OCI-LY7 (cell line): ENCODE results near the gene SEC23A. TPM values are rescaled to one million over a fixed set of nuclear protein-coding genes. Genes with fewer than 3 reads are reported as not detected.

ENCODE experiments used
- BruUV-seq: library from RNA; stranded (reverse); fragments of 400-500 nt; replicated peaks from 2 replicates; lab custom pipeline; 2021; lab: Mats Ljungman, UMichigan
- CTCF ChIA-PET: fragments of 300-600 bp; sonication (Branson Sonifier 250); formaldehyde crosslinking; loops from one replicate; lab custom pipeline; 2022; ENCODE audit warnings: antibody characterized with exemption; ENCODE audit not compliant: unreplicated experiment; lab: Charles Lee
- POLR2A ChIA-PET: fragments of 300-600 bp; sonication (Branson Sonifier 250); formaldehyde crosslinking; loops from one replicate; lab custom pipeline; 2022; ENCODE audit warnings: antibody characterized with exemption; lab: Charles Lee
- DNase-seq: peaks from one replicate; pipeline ENCODE4 v3.0.0-alpha.2; 2015; ENCODE audit warnings: low spot score
- H2AFZ ChIP-seq: fragments of 200-600 bp; sonication (generic), shearing (Covaris generic); 2 replicates; pipeline ENCODE4 v1.6.1; 2014; ENCODE audit warnings: mild to moderate bottlenecking, antibody characterized with exemption, low read length, moderate library complexity
- H3K27ac ChIP-seq: fragments of 200-600 bp; sonication (generic); 2 replicates; pipeline ENCODE4 v1.5.1; 2014; ENCODE audit warnings: mixed run types, low read depth, mild to moderate bottlenecking, moderate library complexity, low read length, inconsistent platforms; ENCODE audit not compliant: poor library complexity, severe bottlenecking
- H3K36me3 ChIP-seq: fragments of 200-600 bp; sonication (generic); 2 replicates; pipeline ENCODE4 v1.6.1; 2014; ENCODE audit warnings: mild to moderate bottlenecking, antibody characterized with exemption, low read length, moderate library complexity, mixed read lengths; ENCODE audit not compliant: insufficient read depth
- H3K4me1 ChIP-seq: fragments of 200-600 bp; sonication (generic); 2 replicates; pipeline ENCODE4 v1.5.1; 2014; ENCODE audit warnings: mild to moderate bottlenecking, low read length; ENCODE audit not compliant: insufficient read depth, poor library complexity, severe bottlenecking
- H3K4me2 ChIP-seq: fragments of 200-600 bp; sonication (generic); 2 replicates; pipeline ENCODE4 v1.6.1; 2014; ENCODE audit warnings: mild to moderate bottlenecking, low read length
- H3K4me3 ChIP-seq: fragments of 200-600 bp; sonication (generic); 2 replicates; pipeline ENCODE4 v1.5.1; 2014; ENCODE audit warnings: mild to moderate bottlenecking, low read depth, low read length; ENCODE audit not compliant: poor library complexity, severe bottlenecking
- H3K79me2 ChIP-seq: fragments of 200-600 bp; sonication (generic); 2 replicates; pipeline ENCODE4 v1.6.1; 2016; ENCODE audit warnings: low read depth, mild to moderate bottlenecking, low read length, moderate library complexity, mixed read lengths; ENCODE audit not compliant: insufficient read depth
- H3K9me2 ChIP-seq: fragments of 200-600 bp; sonication (generic); 2 replicates; pipeline ENCODE4 v1.6.1; 2016; ENCODE audit warnings: mild to moderate bottlenecking, low read length, mixed read lengths; ENCODE audit not compliant: insufficient read depth
- H3K9me3 ChIP-seq: fragments of 200-600 bp; sonication (generic); 2 replicates; pipeline ENCODE4 v1.6.1; 2014; ENCODE audit warnings: mild to moderate bottlenecking, mixed run types, low read length, mixed read lengths
- H4K20me1 ChIP-seq: fragments of 200-600 bp; sonication (generic); 2 replicates; pipeline ENCODE4 v1.6.1; 2014; ENCODE audit warnings: mild to moderate bottlenecking, antibody characterized with exemption, low read length, moderate library complexity, mixed read lengths; ENCODE audit not compliant: insufficient read depth
- EZH2phosphoT487 ChIP-seq: fragments of 200-600 bp; sonication (generic); IDR thresholded peaks from 2 replicates; pipeline ENCODE4 v1.6.1; 2018; ENCODE audit warnings: low read depth, borderline replicate concordance, mild to moderate bottlenecking, mixed run types, antibody characterized with exemption, low read length, moderate library complexity, mixed read lengths
- intact Hi-C: fragments of 100-400 bp; cut with micrococcal nuclease; formaldehyde crosslinking; loops from one replicate; pipeline ENCODE4 v1.10.0; 2022; ENCODE audit not compliant: unreplicated experiment
- total RNA-seq, 2 experiments: library from RNA; depleted of rRNA in 1 of 2; stranded (reverse); fragments of >200 nt in 1 of 2; shearing (Covaris generic) in 1 of 2; gene quantifications; 2 replicates each; pipeline ENCODE4 v1.2.3, GENCODE V29; 2014 to 2022
- TF ChIP-seq, protein P1 (sequence below): fragments of 200-600 bp; sonication (generic); conservative IDR thresholded peaks from 2 replicates; pipeline ENCODE4 v1.5.1; 2014; ENCODE audit warnings: mild to moderate bottlenecking, antibody characterized with exemption, low read length, moderate library complexity, mixed read lengths

SEC23A gene
- total RNA-seq, 2 experiments from 2014 or later, result 47.5 to 55.7 TPM

GRCh38 chr14:39090548-39091111, 12.4 kb downstream of the SEC23A start:
- DNase-seq, result no peak
- peaks cover 82% of the 10 kb centered on the region for H3K36me3 ChIP-seq
- intact Hi-C loops, result no loop called here

GRCh38 chr14:39087493-39087892, 15.5 kb downstream of the SEC23A start:
- ChIA-PET CTCF (no interaction called here), POLR2A (interaction anchor here (0.5 kb wide), 1 partner anchor 11 kb away, joined by 4 read pairs; no protein-coding TSS in a partner anchor)
- H3K79me2 ChIP-seq, result no peaks in the 10 kb centered on the region
- no peak overlapping the region for H3K4me2 ChIP-seq
- H3K27ac ChIP-seq, result no peak overlapping the region
- no peak overlapping the region for H2AFZ ChIP-seq
- no peak overlapping the region for H3K4me3 ChIP-seq
- intact Hi-C loops, result no loop called here
- TSS peak; percentile 3 for BruUV-seq
- H3K4me1 ChIP-seq, result no peaks in the 10 kb centered on the region
- no peak for DNase-seq
- peaks cover 73% of the 10 kb centered on the region for H3K36me3 ChIP-seq
- no peaks in the 10 kb centered on the region for H3K9me3 ChIP-seq
- H3K9me2 ChIP-seq, result no peaks in the 10 kb centered on the region
- no peaks in the 10 kb centered on the region for H4K20me1 ChIP-seq
- no peak for TF ChIP-seq EZH2phosphoT487
- TF ChIP-seq, protein P1, sequence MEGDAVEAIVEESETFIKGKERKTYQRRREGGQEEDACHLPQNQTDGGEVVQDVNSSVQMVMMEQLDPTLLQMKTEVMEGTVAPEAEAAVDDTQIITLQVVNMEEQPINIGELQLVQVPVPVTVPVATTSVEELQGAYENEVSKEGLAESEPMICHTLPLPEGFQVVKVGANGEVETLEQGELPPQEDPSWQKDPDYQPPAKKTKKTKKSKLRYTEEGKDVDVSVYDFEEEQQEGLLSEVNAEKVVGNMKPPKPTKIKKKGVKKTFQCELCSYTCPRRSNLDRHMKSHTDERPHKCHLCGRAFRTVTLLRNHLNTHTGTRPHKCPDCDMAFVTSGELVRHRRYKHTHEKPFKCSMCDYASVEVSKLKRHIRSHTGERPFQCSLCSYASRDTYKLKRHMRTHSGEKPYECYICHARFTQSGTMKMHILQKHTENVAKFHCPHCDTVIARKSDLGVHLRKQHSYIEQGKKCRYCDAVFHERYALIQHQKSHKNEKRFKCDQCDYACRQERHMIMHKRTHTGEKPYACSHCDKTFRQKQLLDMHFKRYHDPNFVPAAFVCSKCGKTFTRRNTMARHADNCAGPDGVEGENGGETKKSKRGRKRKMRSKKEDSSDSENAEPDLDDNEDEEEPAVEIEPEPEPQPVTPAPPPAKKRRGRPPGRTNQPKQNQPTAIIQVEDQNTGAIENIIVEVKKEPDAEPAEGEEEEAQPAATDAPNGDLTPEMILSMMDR, result no peak

More at GRCh38 chr14:39090548-39091111, 12.4 kb downstream of the SEC23A start:
- Histone ChIP-seq H3K4me3 (no peak overlapping the region), H4K20me1 (no peaks in the 10 kb centered on the region), H3K9me3 (no peaks in the 10 kb centered on the region), H3K4me1 (no peaks in the 10 kb centered on the region), H3K27ac (no peak overlapping the region), H2AFZ (no peak overlapping the region), H3K9me2 (no peaks in the 10 kb centered on the region), H3K79me2 (no peaks in the 10 kb centered on the region), H3K4me2 (no peak overlapping the region)
- CTCF ChIA-PET, result interaction anchor here (1.1 kb wide), 1 partner anchor 11 kb away, joined by 3 read pairs; no protein-coding TSS in a partner anchor
- BruUV-seq, result no TSS peak
- no peak for TF ChIP-seq EZH2phosphoT487
- TF ChIP-seq, protein P1, result no peak
- POLR2A ChIA-PET, result interaction anchor here (0.7 kb wide), 1 partner anchor 24 kb away, joined by 3 read pairs; no protein-coding TSS in a partner anchor

GRCh38 chr14:39085933-39086332, 17.1 kb downstream of the SEC23A start:
- no peak overlapping the region for H2AFZ ChIP-seq
- intact Hi-C loops, result no loop called here
- H3K79me2 ChIP-seq, result no peaks in the 10 kb centered on the region
- no peaks in the 10 kb centered on the region for H4K20me1 ChIP-seq
- H3K4me2 ChIP-seq, result no peak overlapping the region
- no peaks in the 10 kb centered on the region for H3K9me2 ChIP-seq
- no peaks in the 10 kb centered on the region for H3K4me1 ChIP-seq
- no TSS peak for BruUV-seq
- CTCF ChIA-PET, result no interaction called here
- POLR2A ChIA-PET, result interaction anchor here (0.6 to 1.4 kb wide), 3 partner anchors 11 to 131 kb away, joined by 3 to 4 read pairs (median 3); no protein-coding TSS in a partner anchor
- no peak for DNase-seq
- no peaks in the 10 kb centered on the region for H3K9me3 ChIP-seq
- H3K36me3 ChIP-seq, result peaks cover 65% of the 10 kb centered on the region
- TF ChIP-seq, protein P1, result no peak
- no peak overlapping the region for H3K4me3 ChIP-seq
- no peak overlapping the region for H3K27ac ChIP-seq
